GM23248 (cell line): Measurements from ENCODE around the gene CASZ1. TPM values are rescaled to one million over a fixed set of nuclear protein-coding genes. Genes with fewer than 3 reads are reported as not detected.

Source experiments
- DNase-seq: peaks from one replicate; pipeline ENCODE4 v3.0.0-alpha.2; 2015
- H2AFZ ChIP-seq: fragments of 200-600 bp; sonication (generic); 2 replicates; pipeline ENCODE4 v1.6.1; 2016; ENCODE audit warnings: antibody characterized with exemption
- H3F3A ChIP-seq: fragments of 200-600 bp; sonication (generic); 2 replicates; pipeline ENCODE4 v1.6.1; 2016; ENCODE audit warnings: mild to moderate bottlenecking, antibody characterized with exemption, mixed run types; ENCODE audit not compliant: insufficient read depth
- H3K27ac ChIP-seq: fragments of 200-600 bp; sonication (generic); 2 replicates; pipeline ENCODE4 v1.5.1; 2016; ENCODE audit warnings: mild to moderate bottlenecking
- H3K27me3 ChIP-seq: fragments of 200-600 bp; sonication (generic); replicated peaks from 2 replicates; pipeline ENCODE4 v1.6.1; 2016; ENCODE audit warnings: mild to moderate bottlenecking; ENCODE audit not compliant: insufficient read depth
- H3K36me3 ChIP-seq: fragments of 200-600 bp; sonication (generic); 2 replicates; pipeline ENCODE4 v1.6.1; 2016; ENCODE audit warnings: low read depth, mild to moderate bottlenecking
- H3K4me1 ChIP-seq: fragments of 200-600 bp; sonication (generic); 2 replicates; pipeline ENCODE4 v1.6.1; 2016; ENCODE audit warnings: mild to moderate bottlenecking; ENCODE audit not compliant: insufficient read depth
- H3K4me2 ChIP-seq: fragments of 200-600 bp; sonication (generic); one replicate; pipeline ENCODE4 v1.6.1; 2016; ENCODE audit warnings: mild to moderate bottlenecking; ENCODE audit not compliant: unreplicated experiment
- H3K4me3 ChIP-seq: fragments of 200-600 bp; sonication (generic); 2 replicates; pipeline ENCODE4 v1.5.1; 2016; ENCODE audit warnings: mild to moderate bottlenecking
- H3K79me2 ChIP-seq: fragments of 200-600 bp; sonication (generic); 2 replicates; pipeline ENCODE4 v1.6.1; 2016; ENCODE audit warnings: mild to moderate bottlenecking; ENCODE audit not compliant: insufficient read depth
- H3K9ac ChIP-seq: fragments of 200-600 bp; sonication (generic); 2 replicates; pipeline ENCODE4 v1.6.1; 2016; ENCODE audit warnings: mild to moderate bottlenecking
- H3K9me2 ChIP-seq: fragments of 200-600 bp; sonication (generic); 2 replicates; pipeline ENCODE4 v1.6.1; 2016; ENCODE audit warnings: mixed run types, mild to moderate bottlenecking, moderate library complexity; ENCODE audit not compliant: insufficient read depth
- H3K9me3 ChIP-seq: fragments of 200-600 bp; sonication (generic); one replicate; pipeline ENCODE4 v1.6.1; 2017; ENCODE audit warnings: low read depth
- H4K20me1 ChIP-seq: fragments of 200-600 bp; sonication (generic); 2 replicates; pipeline ENCODE4 v1.6.0; 2016; ENCODE audit not compliant: insufficient read depth
- EZH2 ChIP-seq: fragments of 200-600 bp; sonication (generic); IDR thresholded peaks from 2 replicates; pipeline ENCODE4 v1.6.1; 2018; ENCODE audit warnings: antibody characterized with exemption, mild to moderate bottlenecking; ENCODE audit not compliant: insufficient read depth, poor library complexity, severe bottlenecking
- EZH2phosphoT487 ChIP-seq: fragments of 200-600 bp; sonication (generic); IDR thresholded peaks from 2 replicates; pipeline ENCODE4 v1.6.1; 2018; ENCODE audit warnings: antibody characterized with exemption, moderate library complexity, mild to moderate bottlenecking, low read depth; ENCODE audit not compliant: insufficient read depth
- WGBS, 2 experiments: methylation state at CpG; one replicate each; pipeline ENCODE4 v1.1.6; 2015 to 2017; ENCODE audit warnings: low lambda C conversion rate in 2 of 2, low coverage in 1 of 2; ENCODE audit errors: missing lambda C conversion rate in 2 of 2; 5-methylcytosine and 5-hydroxymethylcytosine counted together
- in situ Hi-C: fragments of 300-500 bp; cut with MboI; formaldehyde crosslinking; loops from 2 replicates; pipeline ENCODE4 v1.15.0; 2020
- polyA plus RNA-seq: library from polyadenylated mRNA; unstranded; fragments of >200 nt; fragmentation: Nextera tagmentation; extraction: Ambion mirVana; gene quantifications from 2 replicates; pipeline ENCODE4 v1.2.1, GENCODE V29; 2016
- total RNA-seq: library from RNA; depleted of rRNA; stranded (reverse); fragments of >200 nt; shearing (Covaris generic); gene quantifications from 2 replicates; pipeline ENCODE4 v1.2.3, GENCODE V29; 2014

The CASZ1 gene
- total and polyA plus RNA-seq, 2 experiments from 2014 or later: 0.11 to 0.54 TPM

GRCh38 chr1:10663678-10664035 lies 132.8 kb downstream of the CASZ1 start:
- H3K27me3 ChIP-seq: no peaks in the 10 kb centered on the region
- no peaks in the 10 kb centered on the region for H3F3A ChIP-seq
- H3K4me3 ChIP-seq: no peak overlapping the region
- no peaks in the 10 kb centered on the region for H3K9me3 ChIP-seq
- no peak overlapping the region for H2AFZ ChIP-seq
- no peaks in the 10 kb centered on the region for H3K36me3 ChIP-seq
- 6 to 8% methylated on average over 13 to 15 of the region's 15 CpGs for WGBS, 2 experiments
- no peaks in the 10 kb centered on the region for H4K20me1 ChIP-seq
- no peaks in the 10 kb centered on the region for H3K79me2 ChIP-seq
- no peak overlapping the region for H3K4me2 ChIP-seq
- H3K27ac ChIP-seq: no peak overlapping the region
- no peaks in the 10 kb centered on the region for H3K9me2 ChIP-seq
- no peak overlapping the region for H3K9ac ChIP-seq
- DNase-seq: peak; percentile 57
- no peak for TF ChIP-seq EZH2
- no peak for TF ChIP-seq EZH2phosphoT487
- H3K4me1 ChIP-seq: no peaks in the 10 kb centered on the region
- in situ Hi-C loops: no loop called here

DNA sequence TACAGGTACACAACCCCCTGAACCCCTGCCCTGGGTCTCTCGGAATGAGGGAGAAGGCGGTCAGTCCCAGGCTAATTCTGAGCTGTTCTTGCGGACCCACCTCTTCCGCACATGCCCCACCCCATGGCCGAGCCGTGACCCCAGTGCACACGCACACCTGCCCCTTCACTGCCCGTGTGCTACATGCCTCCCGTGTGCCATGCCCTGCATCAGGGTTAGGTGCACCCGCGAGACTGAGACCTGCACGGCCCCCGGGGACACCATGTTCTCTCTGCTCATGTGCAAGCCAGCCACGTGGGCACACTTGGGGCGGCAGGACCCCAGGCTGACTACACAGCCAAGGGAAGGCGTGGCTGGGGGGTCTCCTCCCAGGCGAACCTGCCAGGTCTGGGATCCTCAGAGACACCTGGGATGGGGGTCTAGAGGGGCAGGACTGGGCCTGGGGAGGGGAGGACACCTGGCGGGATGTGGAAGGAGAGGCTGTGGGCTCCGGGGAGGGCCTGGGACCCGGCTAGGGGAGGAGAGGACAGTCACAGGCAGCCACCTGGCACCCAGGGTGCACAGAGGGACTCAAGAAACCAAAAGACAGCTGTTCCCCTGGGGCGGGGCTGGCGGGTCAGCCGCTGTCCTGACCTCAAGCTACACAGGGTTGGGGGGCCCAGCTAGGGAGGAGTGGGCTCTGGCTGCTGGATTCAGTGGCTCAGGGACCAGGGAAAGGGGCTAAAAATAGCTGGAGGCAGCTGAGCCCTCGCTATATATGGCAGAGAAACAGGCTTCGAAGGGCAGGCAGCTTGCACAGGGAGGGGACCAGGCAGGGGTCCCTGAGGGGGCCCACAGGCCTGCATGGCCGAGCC lies 133.4 kb downstream of the CASZ1 start:
- Histone ChIP-seq H3K27me3 (no peaks in the 10 kb centered on the region), H3K9me2 (no peaks in the 10 kb centered on the region), H3K36me3 (no peaks in the 10 kb centered on the region), H3F3A (no peaks in the 10 kb centered on the region), H3K9ac (no peak overlapping the region), H3K4me1 (no peaks in the 10 kb centered on the region), H3K4me2 (no peak overlapping the region), H2AFZ (no peak overlapping the region), H3K79me2 (no peaks in the 10 kb centered on the region), H4K20me1 (no peaks in the 10 kb centered on the region), H3K27ac (no peak overlapping the region), H3K4me3 (no peak overlapping the region), H3K9me3 (no peaks in the 10 kb centered on the region)
- DNase-seq: no peak
- in situ Hi-C loops: no loop called here
- 62 to 64% methylated on average over 23 to 26 of the region's 26 CpGs for WGBS, 2 experiments
- TF ChIP-seq EZH2 (no peak), EZH2phosphoT487 (no peak)

GRCh38 chr1:10662090-10662688 lies 134.3 kb downstream of the CASZ1 start:
- no peak overlapping the region for H3K4me2 ChIP-seq
- no peak overlapping the region for H2AFZ ChIP-seq
- in situ Hi-C loops: no loop called here
- H3K79me2 ChIP-seq: no peaks in the 10 kb centered on the region
- WGBS, 2 experiments: 86 to 90% methylated on average over 8 of the region's 8 CpGs
- no peak overlapping the region for H3K4me3 ChIP-seq
- H3K9ac ChIP-seq: no peak overlapping the region
- no peak overlapping the region for H3K27ac ChIP-seq
- TF ChIP-seq EZH2 (no peak), EZH2phosphoT487 (no peak)
- no peak for DNase-seq
- no peaks in the 10 kb centered on the region for H3K27me3 ChIP-seq
- no peaks in the 10 kb centered on the region for H3K36me3 ChIP-seq
- H3K9me2 ChIP-seq: no peaks in the 10 kb centered on the region
- no peaks in the 10 kb centered on the region for H3F3A ChIP-seq
- no peaks in the 10 kb centered on the region for H4K20me1 ChIP-seq
- no peaks in the 10 kb centered on the region for H3K9me3 ChIP-seq
- no peaks in the 10 kb centered on the region for H3K4me1 ChIP-seq

DNA sequence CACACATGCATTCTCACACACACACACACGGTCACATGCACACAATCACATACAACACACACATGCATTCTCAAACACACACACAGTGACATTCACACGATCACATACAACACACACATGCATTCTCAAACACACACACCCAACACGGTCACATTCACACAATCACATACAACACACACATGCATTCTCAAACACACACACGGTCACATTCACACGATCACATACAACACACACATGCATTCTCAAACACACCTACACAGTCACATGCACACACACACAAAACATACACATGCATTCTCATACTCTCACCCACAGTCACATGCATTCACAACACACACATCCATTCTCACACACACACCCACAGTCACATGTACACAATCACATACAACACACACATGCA lies 135.0 kb downstream of the CASZ1 start:
- Histone ChIP-seq H2AFZ (no peak overlapping the region), H3F3A (no peaks in the 10 kb centered on the region), H3K9ac (no peak overlapping the region), H3K27me3 (no peaks in the 10 kb centered on the region), H3K27ac (no peak overlapping the region), H3K9me3 (no peaks in the 10 kb centered on the region), H3K9me2 (no peaks in the 10 kb centered on the region), H4K20me1 (no peaks in the 10 kb centered on the region), H3K4me3 (no peak overlapping the region), H3K79me2 (no peaks in the 10 kb centered on the region), H3K4me2 (no peak overlapping the region), H3K4me1 (no peaks in the 10 kb centered on the region), H3K36me3 (no peaks in the 10 kb centered on the region)
- in situ Hi-C loops: no loop called here
- WGBS, 2 experiments: 90 to 91% methylated on average over 5 of the region's 5 CpGs
- TF ChIP-seq EZH2 (no peak), EZH2phosphoT487 (no peak)
- DNase-seq: no peak
